ENCODE data around the gene ZNF595. TPM values are rescaled to one million over a fixed set of nuclear protein-coding genes. Genes with fewer than 3 reads are reported as not detected.

Gene ZNF595
- 18.4 and 19.6 TPM in 2 replicates for total RNA-seq

DNA sequence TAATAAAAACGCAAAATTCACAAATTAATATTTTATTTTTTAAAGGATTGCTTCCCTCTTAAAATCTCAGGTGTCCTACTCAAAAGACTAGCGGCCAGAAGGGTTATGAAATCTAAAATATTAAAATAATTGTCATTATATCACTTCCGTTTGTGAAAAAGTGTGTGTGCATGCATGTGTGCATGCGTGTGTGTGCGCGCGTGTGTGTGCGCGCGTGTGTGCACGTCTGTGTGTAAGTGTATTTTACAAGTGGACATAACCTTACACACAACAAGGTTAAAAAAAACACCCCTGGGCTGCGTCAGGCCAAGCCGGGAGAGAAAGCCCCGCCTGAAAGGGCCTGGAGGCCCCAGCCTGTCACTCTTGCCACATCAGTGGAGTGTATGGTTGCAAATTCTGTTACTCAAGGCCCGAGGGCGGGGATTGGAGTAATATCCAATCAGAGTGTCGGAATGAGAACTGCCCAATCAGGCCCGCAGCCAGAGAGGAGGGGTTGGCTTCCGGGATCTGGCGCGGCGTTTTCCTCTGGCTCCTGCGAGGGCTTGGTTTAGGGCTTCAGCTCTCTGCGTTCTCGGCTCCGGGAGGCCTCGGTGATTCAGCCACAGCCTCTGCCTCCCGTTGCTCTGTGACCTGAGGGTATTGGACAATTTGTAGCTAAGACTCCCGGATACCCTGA is at the start of gene ZNF595:
Gene ZNF595, plus strand, starts transcription at position 518 of the 676 bp plus-strand sequence. CDS start 168 bp downstream, outside the sequence.

DNA sequence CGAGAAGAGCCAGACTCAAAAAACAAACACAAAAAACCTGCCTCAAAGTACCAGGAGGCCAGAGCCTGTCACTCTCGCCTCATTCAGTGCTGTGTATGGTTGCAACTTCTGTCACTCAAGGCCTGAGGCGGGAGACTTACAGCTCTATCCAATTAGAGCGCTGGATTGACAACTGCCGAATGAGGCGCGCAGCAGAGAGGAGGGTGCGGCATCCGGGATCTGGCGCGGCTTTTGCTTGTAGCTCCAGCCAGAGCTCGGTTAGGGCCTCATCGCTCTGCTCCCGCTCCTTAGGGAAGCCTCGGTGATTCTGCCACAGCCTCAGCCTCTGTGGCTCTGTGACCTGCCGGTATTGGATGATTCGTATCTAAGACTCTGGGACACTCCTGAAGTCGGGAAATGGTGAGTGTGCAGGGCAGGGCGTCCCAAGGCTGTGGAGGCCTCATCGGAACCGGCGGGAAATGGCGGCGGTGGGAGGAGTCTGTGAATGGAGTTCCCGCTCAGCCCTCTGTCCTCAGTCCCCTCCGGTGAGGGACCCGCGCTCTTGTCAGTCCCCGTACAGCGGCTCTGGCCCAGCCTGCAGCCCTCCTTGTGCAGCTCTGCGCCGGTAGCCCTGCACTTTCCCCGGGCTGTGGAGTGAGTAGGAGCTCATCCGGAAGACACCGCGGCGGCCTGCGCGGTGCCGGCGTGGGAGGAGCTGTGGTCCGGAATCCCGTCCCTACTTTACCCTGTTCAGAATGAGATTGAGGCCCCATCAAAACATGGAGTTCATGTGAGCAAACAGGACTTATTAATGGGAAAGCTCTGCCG is 71.4 kb downstream of the ZNF595 start, which contains the start of gene ZNF718:
Gene ZNF718, plus strand, starts transcription at position 227 of the 807 bp plus-strand sequence. Its CDS starts 170 bp downstream, at position 397.

Other genes with a start within 250 kb of the ZNF595 start
- 5.6 and 6.9 TPM in 2 replicates for gene ZNF718, start 71.2 kb downstream of the ZNF595 start, total RNA-seq

Measured in vein endothelial cell (primary cell).